ENCODE results near the gene IDUA. TPM values are rescaled to one million over a fixed set of nuclear protein-coding genes. Genes with fewer than 3 reads are reported as not detected.

Gene IDUA
- total RNA-seq, 1 donor from 2014 or later = 9.0 TPM

DNA sequence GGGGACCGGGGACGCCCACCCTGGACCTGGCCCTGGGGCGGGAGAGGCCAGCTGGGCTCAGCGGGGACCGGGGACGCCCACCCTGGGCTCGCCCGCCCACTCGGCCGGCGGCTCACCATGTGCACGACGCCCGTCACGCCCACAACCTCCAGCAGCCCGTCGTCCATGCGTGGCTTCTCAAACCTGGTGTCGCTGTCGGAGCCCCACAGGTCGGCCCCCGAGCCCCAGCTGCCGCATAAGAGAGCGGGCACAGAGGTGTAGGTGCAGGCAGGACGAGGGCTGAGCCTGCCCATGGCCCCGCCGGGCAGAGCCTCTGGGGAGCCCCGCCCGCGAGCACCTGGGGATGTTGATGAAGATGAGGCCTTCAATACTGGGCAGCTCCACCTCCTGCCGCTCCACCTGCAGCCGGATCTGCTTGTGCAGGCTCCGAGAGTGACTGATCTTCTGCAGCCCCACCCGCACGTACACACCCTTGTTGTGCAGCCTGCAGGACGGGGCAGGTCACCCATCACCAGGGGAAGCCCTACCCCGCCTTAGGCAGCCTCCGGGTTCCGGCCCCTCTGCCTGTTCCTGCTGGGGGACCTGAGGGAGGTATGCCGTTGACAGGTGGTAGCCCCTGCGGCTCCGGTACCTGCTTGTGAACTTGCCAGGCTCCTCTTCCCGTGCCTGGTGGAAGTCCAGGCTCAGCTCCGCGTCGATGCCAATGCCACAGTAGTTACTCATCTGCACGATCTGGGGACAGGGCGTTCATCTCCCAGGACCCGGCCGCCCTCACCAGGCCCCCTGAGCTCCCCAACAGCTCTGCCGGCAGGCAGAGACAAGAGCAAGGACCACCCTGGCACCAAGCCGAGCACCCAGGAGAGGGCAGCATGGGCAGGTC is 25.3 kb upstream of the IDUA start:
- Histone ChIP-seq H3K36me3 (peaks cover 49% of the 10 kb centered on the region), H3K4me3 (no peak overlapping the region)
- no peak for DNase-seq

DNA sequence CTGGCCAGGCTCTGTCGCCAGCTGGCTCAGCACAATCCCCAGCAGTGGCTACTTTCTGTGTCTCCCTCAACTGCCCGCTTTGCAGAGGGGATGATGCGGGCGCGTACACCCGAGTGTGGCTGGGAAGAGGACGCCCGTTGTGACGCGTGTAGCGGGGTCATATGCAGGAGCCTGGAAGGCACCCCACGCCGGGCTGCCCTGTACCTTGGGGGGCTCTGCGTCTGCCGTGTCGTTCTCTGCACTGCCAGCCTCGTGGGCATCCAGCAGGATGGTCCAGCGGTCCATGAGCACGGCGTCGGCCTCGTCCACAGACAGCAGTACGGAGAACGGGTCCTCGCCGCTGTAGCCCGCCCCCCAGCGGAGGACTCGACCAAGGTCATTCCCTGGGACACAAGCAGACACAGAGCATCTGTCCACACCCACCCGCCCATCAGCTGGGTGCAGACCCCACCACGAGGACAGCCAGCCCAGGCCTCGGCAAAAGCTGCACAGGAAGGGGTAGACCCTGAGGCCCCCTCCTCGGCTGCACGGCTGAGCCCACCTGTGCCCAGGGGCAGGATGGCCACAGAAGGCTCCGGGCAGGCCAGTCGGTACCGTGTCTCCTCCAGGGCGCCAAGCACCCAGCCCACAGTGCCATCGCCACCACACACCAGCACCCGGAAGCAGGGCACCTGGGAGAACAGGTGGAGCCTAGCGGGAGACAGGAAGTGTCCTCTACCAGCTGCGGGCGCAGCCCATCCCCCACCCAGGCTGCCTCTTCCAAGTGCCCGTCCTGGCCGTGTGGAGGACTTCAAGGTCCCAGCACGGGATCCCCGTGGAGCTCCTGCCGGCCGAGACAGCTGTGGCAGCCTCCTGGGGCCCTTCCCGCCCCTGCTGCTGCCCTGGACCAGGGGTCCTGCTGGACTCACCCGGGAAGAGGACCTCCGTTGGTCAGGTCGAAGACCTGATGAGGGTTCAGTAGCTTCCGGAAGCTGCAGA is 24.3 kb upstream of the IDUA start:
- H3K27me3 ChIP-seq (ENCODE audit: low read depth) = peaks cover 2% of the 10 kb centered on the region
- TF ChIP-seq, protein P1, sequence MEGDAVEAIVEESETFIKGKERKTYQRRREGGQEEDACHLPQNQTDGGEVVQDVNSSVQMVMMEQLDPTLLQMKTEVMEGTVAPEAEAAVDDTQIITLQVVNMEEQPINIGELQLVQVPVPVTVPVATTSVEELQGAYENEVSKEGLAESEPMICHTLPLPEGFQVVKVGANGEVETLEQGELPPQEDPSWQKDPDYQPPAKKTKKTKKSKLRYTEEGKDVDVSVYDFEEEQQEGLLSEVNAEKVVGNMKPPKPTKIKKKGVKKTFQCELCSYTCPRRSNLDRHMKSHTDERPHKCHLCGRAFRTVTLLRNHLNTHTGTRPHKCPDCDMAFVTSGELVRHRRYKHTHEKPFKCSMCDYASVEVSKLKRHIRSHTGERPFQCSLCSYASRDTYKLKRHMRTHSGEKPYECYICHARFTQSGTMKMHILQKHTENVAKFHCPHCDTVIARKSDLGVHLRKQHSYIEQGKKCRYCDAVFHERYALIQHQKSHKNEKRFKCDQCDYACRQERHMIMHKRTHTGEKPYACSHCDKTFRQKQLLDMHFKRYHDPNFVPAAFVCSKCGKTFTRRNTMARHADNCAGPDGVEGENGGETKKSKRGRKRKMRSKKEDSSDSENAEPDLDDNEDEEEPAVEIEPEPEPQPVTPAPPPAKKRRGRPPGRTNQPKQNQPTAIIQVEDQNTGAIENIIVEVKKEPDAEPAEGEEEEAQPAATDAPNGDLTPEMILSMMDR (IDR thresholded peaks at IDR 0.05; ENCODE audit: borderline replicate concordance) = no peak
- no peak overlapping the region for H3K4me3 ChIP-seq
- no peak overlapping the region for H3K27ac ChIP-seq (replicated peaks)
- DNase-seq = no peak
- peaks cover 2% of the 10 kb centered on the region for H3K4me1 ChIP-seq
- peaks cover 55% of the 10 kb centered on the region for H3K36me3 ChIP-seq
- intact Hi-C loops (cut with micrococcal nuclease) = no loop called here
- H3K9me3 ChIP-seq (replicated peaks) = no peaks in the 10 kb centered on the region

More for the DNA sequence above, 25.3 kb upstream of the IDUA start:
- no peaks in the 10 kb centered on the region for H3K9me3 ChIP-seq (replicated peaks)
- H3K27ac ChIP-seq (replicated peaks) = no peak overlapping the region
- no peaks in the 10 kb centered on the region for H3K27me3 ChIP-seq (ENCODE audit: low read depth)
- intact Hi-C loops (cut with micrococcal nuclease) = no loop called here
- TF ChIP-seq, protein P1 (IDR thresholded peaks at IDR 0.05; ENCODE audit: borderline replicate concordance) = no peak
- no peaks in the 10 kb centered on the region for H3K4me1 ChIP-seq

GRCh38 chr4:963276-964225 is 23.3 kb upstream of the IDUA start:
- intact Hi-C loops (cut with micrococcal nuclease) = no loop called here
- TF ChIP-seq, protein P1 (IDR thresholded peaks at IDR 0.05; ENCODE audit: borderline replicate concordance) = no peak
- no peak overlapping the region for H3K27ac ChIP-seq (replicated peaks)
- H3K4me1 ChIP-seq = peaks cover 12% of the 10 kb centered on the region
- H3K27me3 ChIP-seq (ENCODE audit: low read depth) = peaks cover 11% of the 10 kb centered on the region
- no peak for DNase-seq
- H3K36me3 ChIP-seq = peaks cover 45% of the 10 kb centered on the region
- H3K4me3 ChIP-seq = no peak overlapping the region
- no peaks in the 10 kb centered on the region for H3K9me3 ChIP-seq (replicated peaks)

DNA sequence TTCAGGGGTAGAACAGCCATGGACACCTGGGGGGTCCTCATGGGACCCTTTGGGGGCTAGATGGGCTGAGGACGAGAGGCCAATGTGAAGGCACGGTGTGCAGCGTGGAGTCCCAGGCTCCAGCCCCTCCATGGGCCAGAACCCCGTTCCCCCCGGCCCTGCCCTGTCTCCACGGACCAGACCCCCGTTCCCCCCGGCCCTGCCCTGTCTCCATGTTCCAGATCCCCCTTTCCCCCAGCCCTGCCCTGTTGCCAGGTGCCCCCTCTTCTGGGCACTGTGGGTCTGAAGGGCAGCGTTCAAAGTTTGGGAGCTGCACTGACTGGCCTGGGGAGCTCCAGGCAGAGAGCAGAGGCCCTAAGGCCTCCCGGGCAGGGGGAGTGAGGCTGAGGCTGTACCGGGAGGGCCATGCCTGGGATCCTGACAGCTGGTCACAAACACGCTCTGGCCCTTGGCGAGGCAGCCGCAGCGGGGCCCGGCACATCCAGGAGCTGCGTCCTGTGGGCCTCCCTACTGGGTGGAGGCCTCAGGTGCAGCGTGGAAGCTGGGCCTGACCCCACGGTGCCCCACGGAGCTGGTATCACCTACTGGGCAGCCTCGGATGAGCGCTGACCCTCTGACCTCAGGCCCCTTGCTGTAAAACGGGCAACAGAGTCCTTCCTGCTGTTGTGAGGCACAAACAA is 22.4 kb upstream of the IDUA start:
- DNase-seq = no peak
- Histone ChIP-seq H3K9me3 (replicated peaks) (no peaks in the 10 kb centered on the region), H3K4me3 (no peak overlapping the region), H3K27me3 (ENCODE audit: low read depth) (peaks cover 14% of the 10 kb centered on the region), H3K36me3 (peaks cover 44% of the 10 kb centered on the region), H3K27ac (replicated peaks) (no peak overlapping the region), H3K4me1 (peaks cover 13% of the 10 kb centered on the region)
- TF ChIP-seq, protein P1 (IDR thresholded peaks at IDR 0.05; ENCODE audit: borderline replicate concordance) = no peak
- intact Hi-C loops (cut with micrococcal nuclease) = no loop called here
